ENCODE results near the gene TRIM41. TPM values are rescaled to one million over a fixed set of nuclear protein-coding genes. Genes with fewer than 3 reads are reported as not detected.
A peak's percentile ranks its signal among the peaks of the same experiment; 100 is the strongest.

Gene TRIM41
- total RNA-seq, 2 donors from 2014 or later: 16.9 to 28.3 TPM

DNA sequence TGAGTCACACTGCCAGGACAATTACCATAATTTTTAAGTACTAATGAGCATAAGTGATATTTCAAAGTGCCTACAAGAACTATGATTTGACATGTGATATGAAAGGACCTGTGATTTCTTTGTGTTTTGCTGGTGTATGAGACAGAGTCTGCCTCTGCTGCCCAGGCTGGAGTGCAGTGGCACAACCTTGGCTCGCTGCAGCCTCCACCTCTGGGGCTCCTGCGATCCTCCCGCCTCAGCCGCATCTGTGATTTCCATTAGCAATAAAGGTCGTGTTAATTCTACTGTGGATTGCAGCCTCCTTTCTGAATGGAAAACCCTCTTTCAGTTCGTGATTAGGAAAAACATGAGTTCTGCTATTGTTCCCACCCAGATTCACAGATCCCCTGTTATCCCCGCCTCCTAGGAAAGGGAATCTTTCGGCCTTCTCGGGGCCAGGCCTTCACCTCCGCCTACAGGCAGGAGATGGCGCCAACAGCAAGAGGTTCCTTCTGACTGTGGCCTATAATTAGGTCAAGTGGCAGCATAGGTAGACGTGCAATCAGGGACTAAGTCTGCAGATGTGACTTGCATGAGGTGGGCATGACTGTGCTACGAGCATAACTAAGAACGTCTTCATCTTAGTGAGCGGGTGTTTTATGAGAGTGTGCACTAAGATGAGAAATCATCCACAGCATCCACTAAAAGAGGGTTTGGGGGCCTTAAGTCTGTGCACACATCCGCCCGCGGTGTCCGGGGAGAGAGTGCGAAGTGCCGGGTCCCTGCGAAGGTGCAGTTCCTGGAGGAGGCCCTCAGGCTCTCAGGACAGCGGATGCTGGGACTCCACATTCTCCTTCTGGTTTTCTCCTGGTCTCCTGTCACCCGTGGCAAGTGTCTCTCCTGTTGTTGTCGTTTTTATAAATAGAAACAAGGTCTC, 41.2 kb upstream of the TRIM41 start:
- Histone ChIP-seq H3K27me3 (replicated peaks; ENCODE audit: insufficient read depth) (no peaks in the 10 kb centered on the region), H3K9me3 (no peaks in the 10 kb centered on the region)
- TF ChIP-seq POLR2A (IDR thresholded peaks at IDR 0.05) (no peak), POLR2AphosphoS5 (IDR thresholded peaks at IDR 0.05) (peak; percentile 32)
- TF ChIP-seq, protein P1, sequence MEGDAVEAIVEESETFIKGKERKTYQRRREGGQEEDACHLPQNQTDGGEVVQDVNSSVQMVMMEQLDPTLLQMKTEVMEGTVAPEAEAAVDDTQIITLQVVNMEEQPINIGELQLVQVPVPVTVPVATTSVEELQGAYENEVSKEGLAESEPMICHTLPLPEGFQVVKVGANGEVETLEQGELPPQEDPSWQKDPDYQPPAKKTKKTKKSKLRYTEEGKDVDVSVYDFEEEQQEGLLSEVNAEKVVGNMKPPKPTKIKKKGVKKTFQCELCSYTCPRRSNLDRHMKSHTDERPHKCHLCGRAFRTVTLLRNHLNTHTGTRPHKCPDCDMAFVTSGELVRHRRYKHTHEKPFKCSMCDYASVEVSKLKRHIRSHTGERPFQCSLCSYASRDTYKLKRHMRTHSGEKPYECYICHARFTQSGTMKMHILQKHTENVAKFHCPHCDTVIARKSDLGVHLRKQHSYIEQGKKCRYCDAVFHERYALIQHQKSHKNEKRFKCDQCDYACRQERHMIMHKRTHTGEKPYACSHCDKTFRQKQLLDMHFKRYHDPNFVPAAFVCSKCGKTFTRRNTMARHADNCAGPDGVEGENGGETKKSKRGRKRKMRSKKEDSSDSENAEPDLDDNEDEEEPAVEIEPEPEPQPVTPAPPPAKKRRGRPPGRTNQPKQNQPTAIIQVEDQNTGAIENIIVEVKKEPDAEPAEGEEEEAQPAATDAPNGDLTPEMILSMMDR (IDR thresholded peaks at IDR 0.05): peak; percentile 28 to 84 (median 61)

DNA sequence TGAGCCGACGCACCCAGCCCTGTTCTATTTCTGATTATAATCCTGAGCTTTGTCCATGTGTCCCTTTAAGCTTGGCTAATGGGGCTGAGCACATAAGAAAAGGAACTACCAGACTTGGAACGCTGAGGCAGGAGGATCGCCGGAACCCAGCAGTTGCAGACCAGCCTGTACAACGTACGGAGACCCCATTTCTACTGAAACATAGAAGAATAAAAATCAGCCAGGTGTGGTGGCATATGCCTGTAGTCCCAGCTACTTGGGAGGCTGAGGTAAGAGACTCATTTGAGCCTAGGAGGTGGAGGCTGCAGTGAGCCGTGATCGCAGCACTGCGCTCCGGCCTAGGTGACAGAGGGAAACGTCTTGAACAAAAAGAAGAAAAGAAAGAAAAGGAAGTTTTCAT, 40.4 kb upstream of the TRIM41 start:
- intact Hi-C loops (cut with DNase I): loop anchor here (5.0 to 10.0 kb wide), 2 partner anchors 318 to 395 kb away; partner anchors contain the start of gene ZFP62
- Histone ChIP-seq H3K9me3 (no peaks in the 10 kb centered on the region), H3K4me1 (replicated peaks) (no peaks in the 10 kb centered on the region), H3K36me3 (no peaks in the 10 kb centered on the region), H3K4me3 (no peak overlapping the region), H3K27ac (no peak overlapping the region), H3K27me3 (replicated peaks; ENCODE audit: insufficient read depth) (no peaks in the 10 kb centered on the region)
- DNase-seq (ENCODE audit: low spot score): no peak
- WGBS: 81% methylated on average over 12 of the region's 12 CpGs
- TF ChIP-seq, protein P1 (IDR thresholded peaks at IDR 0.05): no peak
- no peak for TF ChIP-seq POLR2A (IDR thresholded peaks at IDR 0.05)
- no peak for TF ChIP-seq POLR2AphosphoS5 (IDR thresholded peaks at IDR 0.05)

More for the DNA sequence above, 41.2 kb upstream of the TRIM41 start:
- DNase-seq (ENCODE audit: low spot score): no peak
- H3K36me3 ChIP-seq: no peaks in the 10 kb centered on the region
- H3K4me3 ChIP-seq: no peak overlapping the region
- intact Hi-C loops (cut with DNase I): loop anchor here (5.0 to 10.0 kb wide), 2 partner anchors 317 to 395 kb away; partner anchors contain the start of gene ZFP62
- H3K27ac ChIP-seq: no peak overlapping the region
- H3K4me1 ChIP-seq (replicated peaks): no peaks in the 10 kb centered on the region
- 58% methylated on average over 25 of the region's 25 CpGs for WGBS

DNA sequence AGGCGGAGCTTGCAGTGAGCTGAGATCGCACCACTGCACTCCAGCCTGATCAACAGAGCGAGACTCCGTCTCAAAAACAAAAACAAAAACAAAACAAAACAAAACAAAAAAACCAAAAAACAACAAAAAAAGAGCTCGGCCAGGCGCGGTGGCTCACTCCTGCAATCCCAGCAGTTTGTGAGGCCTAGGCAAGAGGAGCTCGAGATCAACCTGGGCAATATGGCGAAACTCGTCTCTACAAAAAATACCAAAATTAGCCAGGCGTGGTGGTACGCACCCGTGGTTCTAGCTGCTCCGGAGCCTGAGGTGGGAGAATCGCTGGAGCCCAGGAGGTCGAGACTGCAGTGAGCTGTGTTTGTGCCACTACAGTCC, 38.2 kb upstream of the TRIM41 start:
- Histone ChIP-seq H3K4me1 (replicated peaks) (no peaks in the 10 kb centered on the region), H3K4me3 (peak overlapping the region in 1 of 2 donors; percentile 44), H3K9me3 (no peaks in the 10 kb centered on the region), H3K36me3 (no peaks in the 10 kb centered on the region), H3K27me3 (replicated peaks; ENCODE audit: insufficient read depth) (no peaks in the 10 kb centered on the region), H3K27ac (no peak overlapping the region)
- TF ChIP-seq, protein P1 (IDR thresholded peaks at IDR 0.05): no peak
- TF ChIP-seq POLR2A (IDR thresholded peaks at IDR 0.05): no peak
- TF ChIP-seq POLR2AphosphoS5 (IDR thresholded peaks at IDR 0.05): no peak
- intact Hi-C loops (cut with DNase I): loop anchor here (5.0 to 10.0 kb wide), 2 partner anchors 320 to 398 kb away; partner anchors contain the start of gene ZFP62
- 89% methylated on average over 16 of the region's 16 CpGs for WGBS
- no peak for DNase-seq (ENCODE audit: low spot score)

DNA sequence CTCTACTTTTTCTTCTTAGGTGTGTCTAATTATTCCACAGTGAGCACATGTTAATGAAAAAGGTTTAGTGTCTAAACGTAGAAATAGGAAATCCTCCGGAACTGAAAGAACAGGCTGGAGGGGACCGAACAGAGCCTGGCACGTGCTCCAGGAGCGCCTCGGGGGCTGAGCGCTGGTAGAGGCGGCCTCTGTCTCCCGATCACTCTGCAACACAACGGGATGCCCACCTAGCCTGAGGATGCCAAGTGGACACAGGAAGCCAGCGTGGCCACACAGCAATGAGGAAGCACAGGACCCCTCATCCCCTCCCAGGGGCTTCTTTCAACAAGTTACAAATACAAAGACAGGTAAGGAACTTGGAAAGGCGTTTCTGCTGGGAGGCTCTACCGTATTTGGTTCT, 37.5 kb upstream of the TRIM41 start:
- WGBS: 88% methylated on average over 13 of the region's 13 CpGs
- H3K27me3 ChIP-seq (replicated peaks; ENCODE audit: insufficient read depth): no peaks in the 10 kb centered on the region
- no peaks in the 10 kb centered on the region for H3K4me1 ChIP-seq (replicated peaks)
- TF ChIP-seq POLR2AphosphoS5 (IDR thresholded peaks at IDR 0.05): no peak
- TF ChIP-seq POLR2A (IDR thresholded peaks at IDR 0.05): no peak
- TF ChIP-seq, protein P1 (IDR thresholded peaks at IDR 0.05): no peak
- DNase-seq (ENCODE audit: low spot score): no peak
- H3K9me3 ChIP-seq: no peaks in the 10 kb centered on the region
- no peaks in the 10 kb centered on the region for H3K36me3 ChIP-seq
- intact Hi-C loops (cut with DNase I): loop anchor here (10.0 kb wide), 1 partner anchor 321 kb away; the partner anchor contains the start of gene ZFP62
- H3K27ac ChIP-seq: no peak overlapping the region
- H3K4me3 ChIP-seq: no peak overlapping the region

Measured in prostate gland (tissue), 2 donors.